Tibial nerve (tissue), 4 donors: ENCODE data around the gene HSF4.

Experiments
- CTCF ChIP-seq, 5 experiments: fragments of 200-600 bp in 3 of 5; fragments of 450-650 bp in 2 of 5; sonication (generic) in 3 of 5; IDR thresholded peaks; one replicate each; pipeline ENCODE4 v1.5.1; 2016 to 2019; ENCODE audit warnings: antibody characterized with exemption in 5 of 5, mild to moderate bottlenecking in 3 of 5, moderate library complexity in 2 of 5
- EP300 ChIP-seq, 2 donors: sonication (generic); formaldehyde crosslinking; IDR thresholded peaks; one replicate each; pipeline ENCODE4 v1.6.1; 2017; ENCODE audit warnings: antibody characterized with exemption in 2 of 2, mild to moderate bottlenecking in 1 of 2

GRCh38 chr16:67188323-67188722, 23.8 kb downstream of the HSF4 start:
- TF ChIP-seq CTCF (IDR thresholded peaks at IDR 0.05): no peak
- no peak for TF ChIP-seq EP300 (IDR thresholded peaks at IDR 0.05)
